Frontal cortex (tissue), 4 donors: ENCODE results near the gene RAB7A. TPM values are rescaled to one million over a fixed set of nuclear protein-coding genes. Genes with fewer than 3 reads are reported as not detected.

Source experiments
- DNase-seq, 2 donors: peaks; one replicate each; pipeline ENCODE4 v3.0.0; 2012; ENCODE audit warnings: low spot score in 2 of 2
- FAIRE-seq: peaks from 2 replicates; lab custom pipeline; 2012; peaks lifted over from hg19 to GRCh38; lab: Jason Lieb, UNC
- total RNA-seq: library from RNA; depleted of rRNA; stranded (reverse); fragments of >200 nt; gene quantifications from one replicate; pipeline ENCODE4 v1.2.3, GENCODE V29; 2014
- donor health status: control.
- donor health status: control.
- donor health status: control.

The RAB7A gene
- total RNA-seq, 1 donor from 2014 or later: 29.8 TPM

- DNase-seq: no peak
- no peak for FAIRE-seq
Measured at GRCh38 chr3:128783774-128784173, 57.8 kb downstream of the RAB7A start.

- no peak for FAIRE-seq
Measured at GRCh38 chr3:128784232-128784631, 58.2 kb downstream of the RAB7A start.

GRCh38 chr3:128784843-128785242 is 58.9 kb downstream of the RAB7A start:
- FAIRE-seq (no peak), DNase-seq (no peak)

More at GRCh38 chr3:128784232-128784631, 58.2 kb downstream of the RAB7A start:
- DNase-seq: no peak

- FAIRE-seq: no peak
- no peak for DNase-seq
Measured at GRCh38 chr3:128786434-128787020, 60.5 kb downstream of the RAB7A start.

GRCh38 chr3:128787256-128788253 is 61.6 kb downstream of the RAB7A start:
- no peak for FAIRE-seq
- no peak for DNase-seq

- DNase-seq (no peak), FAIRE-seq (no peak)
Measured at GRCh38 chr3:128788268-128788869, 62.4 kb downstream of the RAB7A start.

- no peak for DNase-seq
- no peak for FAIRE-seq
Measured at GRCh38 chr3:128794067-128794768, 68.2 kb downstream of the RAB7A start.

GRCh38 chr3:128794770-128795649 is 69.0 kb downstream of the RAB7A start:
- DNase-seq: peak in 1 of 2 donors; percentile 66
- no peak for FAIRE-seq

GRCh38 chr3:128799653-128800052 is 73.7 kb downstream of the RAB7A start:
- no peak for FAIRE-seq
- no peak for DNase-seq

GRCh38 chr3:128800241-128801187 is 74.5 kb downstream of the RAB7A start:
- FAIRE-seq (no peak), DNase-seq (no peak)

- DNase-seq (no peak), FAIRE-seq (no peak)
Measured at GRCh38 chr3:128801779-128802380, 75.9 kb downstream of the RAB7A start.

- FAIRE-seq: no peak
- no peak for DNase-seq
Measured at GRCh38 chr3:128803307-128803706, 77.3 kb downstream of the RAB7A start.

GRCh38 chr3:128804017-128804810 is 78.2 kb downstream of the RAB7A start:
- no peak for FAIRE-seq
- no peak for DNase-seq

- FAIRE-seq (no peak), DNase-seq (no peak)
Measured at GRCh38 chr3:128804811-128805155, 78.8 kb downstream of the RAB7A start.

- FAIRE-seq (no peak), DNase-seq (no peak)
Measured at GRCh38 chr3:128805772-128806171, 79.8 kb downstream of the RAB7A start.

- DNase-seq (no peak), FAIRE-seq (no peak)
Measured at GRCh38 chr3:128806588-128806987, 80.6 kb downstream of the RAB7A start.
